ENCODE results near the gene SLC23A2. TPM values are rescaled to one million over a fixed set of nuclear protein-coding genes. Genes with fewer than 3 reads are reported as not detected.

Gene SLC23A2
- 11.2 and 17.6 TPM in 2 replicates for total RNA-seq

GRCh38 chr20:5001174-5002076, at the start of gene SLC23A2:
SLC23A2 (minus strand) TSS chr20:5001510; CDS start chr20:4932562, 68,948 bp downstream.

Other genes with a start within 250 kb of the SLC23A2 start
- 1.8 and 4.6 TPM in 2 replicates for gene RASSF2, start 177.9 kb downstream of the SLC23A2 start, total RNA-seq
- 47.9 and 61.5 TPM in 2 replicates for gene TMEM230, start 111.6 kb upstream of the SLC23A2 start, total RNA-seq
- 94.2 and 268 TPM in 2 replicates for gene PCNA, start 118.4 kb upstream of the SLC23A2 start, total RNA-seq
- 39.6 and 44.0 TPM in 2 replicates for gene CDS2, start 125.5 kb upstream of the SLC23A2 start, total RNA-seq

All from uterine smooth muscle cell (primary cell).